ENCODE measurements around the gene CD69.
A peak's percentile ranks its signal among the peaks of the same experiment; 100 is the strongest.
"Not testable (repeated sequence)": the region's sequence is repeated elsewhere in the genome, so short reads cannot be mapped to it uniquely, and the experiment has no call there.

CD69 gene

DNA sequence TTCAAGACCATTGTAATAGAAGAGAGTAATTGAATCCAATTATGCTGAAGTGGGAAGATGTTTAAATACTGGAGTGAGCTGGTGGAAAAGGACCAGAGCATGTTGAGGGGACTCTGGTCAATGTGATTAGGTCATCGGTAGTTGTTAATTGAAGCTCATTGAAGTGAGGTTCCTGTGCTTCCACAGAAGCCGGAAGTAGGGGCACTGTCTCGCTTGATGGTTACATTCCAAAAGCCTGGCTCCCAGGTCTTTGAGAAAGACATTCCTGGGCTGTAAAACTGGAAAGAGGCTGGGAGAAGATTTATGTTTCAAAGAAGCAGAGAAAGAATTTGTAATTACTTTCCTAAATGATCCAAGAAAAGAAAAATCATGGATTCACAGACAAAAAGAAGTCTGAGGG lies 15.5 kb downstream of the CD69 start:
- H3K36me3 Mint-ChIP-seq (ENCODE audit: low read depth) = peaks cover 10% of the 10 kb centered on the region
- H3K9me3 Mint-ChIP-seq = peaks cover 6% of the 10 kb centered on the region
- H3K4me3 Mint-ChIP-seq = no peak overlapping the region
- H3K27ac Mint-ChIP-seq = no peak overlapping the region
- peaks cover 41% of the 10 kb centered on the region for H3K4me1 Mint-ChIP-seq (ENCODE audit: low read depth)
- H3K27me3 Mint-ChIP-seq (ENCODE audit: low read depth) = no peaks in the 10 kb centered on the region

- peak overlapping the region; percentile 86 for H3K4me3 Mint-ChIP-seq
- peaks cover 18% of the 10 kb centered on the region for H3K36me3 Mint-ChIP-seq (ENCODE audit: low read depth)
- peak overlapping the region; percentile 97 for H3K27ac Mint-ChIP-seq
- H3K9me3 Mint-ChIP-seq = peaks cover 14% of the 10 kb centered on the region
- H3K4me1 Mint-ChIP-seq (ENCODE audit: low read depth) = peaks cover 54% of the 10 kb centered on the region
- no peaks in the 10 kb centered on the region for H3K27me3 Mint-ChIP-seq (ENCODE audit: low read depth)
Observed at GRCh38 chr12:9742661-9743060, 18.0 kb downstream of the CD69 start.

DNA sequence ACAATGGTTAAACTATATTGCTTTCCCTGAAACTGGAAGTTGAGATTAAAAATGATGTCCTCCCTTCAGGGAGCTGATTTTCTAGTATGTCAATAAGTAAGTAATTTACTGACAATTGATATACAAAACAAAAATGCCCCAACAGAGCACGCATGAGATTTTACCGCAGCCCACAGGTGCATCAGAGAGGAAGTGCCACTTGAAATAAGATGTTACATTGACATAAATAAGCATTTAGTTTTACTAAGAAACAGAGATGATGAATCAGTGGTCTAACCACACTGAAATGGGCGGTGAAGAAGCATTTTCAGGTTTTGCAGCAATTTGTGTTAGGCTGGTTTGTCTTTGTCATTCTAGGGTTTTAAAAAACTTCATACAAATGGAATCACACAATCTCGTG lies 19.0 kb downstream of the CD69 start:
- H3K27ac Mint-ChIP-seq = peak overlapping the region; percentile 97
- H3K4me1 Mint-ChIP-seq (ENCODE audit: low read depth) = peaks cover 55% of the 10 kb centered on the region
- peaks cover 14% of the 10 kb centered on the region for H3K9me3 Mint-ChIP-seq
- H3K36me3 Mint-ChIP-seq (ENCODE audit: low read depth) = peaks cover 18% of the 10 kb centered on the region
- H3K27me3 Mint-ChIP-seq (ENCODE audit: low read depth) = no peaks in the 10 kb centered on the region
- peak overlapping the region; percentile 86 for H3K4me3 Mint-ChIP-seq

DNA sequence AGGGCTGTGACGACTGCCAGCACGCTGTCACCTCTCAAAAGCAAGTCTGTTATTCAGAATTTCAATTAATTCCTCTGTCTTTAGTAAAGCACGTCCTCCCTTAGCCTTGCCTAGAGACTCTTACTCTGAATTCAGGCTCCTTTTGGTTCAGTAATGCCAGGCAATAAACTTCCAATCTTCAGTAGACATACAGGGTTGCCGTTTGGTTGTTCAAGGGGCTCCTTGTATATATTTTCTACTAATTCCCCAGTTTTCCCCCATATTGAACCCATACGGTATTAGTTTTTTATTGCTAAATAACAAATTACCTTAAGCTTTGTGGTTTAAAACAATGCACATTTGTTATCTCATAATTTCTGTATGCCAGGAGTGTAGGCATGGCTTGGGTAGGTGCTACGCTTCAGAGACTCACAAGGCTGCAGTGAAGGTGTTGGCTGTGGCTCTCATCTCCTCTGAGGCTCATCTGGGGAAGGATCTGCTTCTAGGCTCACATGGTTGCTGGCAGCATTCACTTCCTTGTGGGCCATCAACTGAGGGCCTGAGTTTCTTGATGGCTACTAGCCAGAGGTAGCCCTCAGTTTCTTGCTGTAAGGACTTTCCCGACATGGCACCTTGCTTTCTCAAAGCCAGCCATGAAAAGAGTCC lies 20.5 kb downstream of the CD69 start:
- Mint-ChIP-seq H3K9me3 (peaks cover 17% of the 10 kb centered on the region), H3K4me1 (ENCODE audit: low read depth) (peaks cover 62% of the 10 kb centered on the region), H3K27me3 (ENCODE audit: low read depth) (no peaks in the 10 kb centered on the region), H3K27ac (peak overlapping the region; percentile 75), H3K4me3 (peak overlapping the region; percentile 52), H3K36me3 (ENCODE audit: low read depth) (peaks cover 21% of the 10 kb centered on the region)

DNA sequence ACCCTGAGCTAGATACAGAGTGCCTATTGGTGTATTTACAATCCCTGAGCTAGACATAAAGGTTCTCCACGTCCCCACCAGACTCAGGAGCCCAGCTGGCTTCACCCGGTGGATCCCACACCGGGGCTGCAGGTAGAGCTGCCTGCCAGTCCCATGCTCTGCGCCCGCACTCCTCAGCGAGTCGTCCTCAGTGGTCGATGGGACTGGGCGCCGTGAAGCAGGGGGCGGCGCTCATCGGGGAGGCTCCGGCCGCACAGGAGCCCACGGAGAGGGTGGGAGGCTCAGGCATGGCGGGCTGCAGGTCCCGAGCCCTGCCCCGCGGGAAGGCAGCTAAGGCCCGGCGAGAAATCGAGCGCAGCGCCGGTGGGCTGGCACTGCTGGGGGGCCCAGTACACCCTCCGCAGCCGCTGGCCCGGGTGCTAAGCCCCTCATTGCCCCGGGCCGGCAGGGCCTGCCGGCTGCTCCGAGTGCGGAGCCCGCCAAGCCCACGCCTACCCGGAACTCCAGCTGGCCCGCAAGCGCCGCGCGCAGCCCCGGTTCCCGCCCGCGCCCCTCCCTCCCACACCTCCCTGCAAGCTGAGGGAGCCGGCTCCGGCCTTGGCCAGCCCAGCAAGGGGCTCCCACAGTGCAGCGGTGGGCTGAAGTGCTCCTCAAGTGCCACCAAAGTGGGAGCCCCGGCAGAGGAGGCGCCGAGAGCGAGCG lies 21.1 kb downstream of the CD69 start:
- peaks cover 17% of the 10 kb centered on the region for H3K9me3 Mint-ChIP-seq
- H3K27me3 Mint-ChIP-seq (ENCODE audit: low read depth); H3K4me3 Mint-ChIP-seq; H3K27ac Mint-ChIP-seq: not testable (repeated sequence)
- H3K4me1 Mint-ChIP-seq (ENCODE audit: low read depth) = peaks cover 57% of the 10 kb centered on the region
- H3K36me3 Mint-ChIP-seq (ENCODE audit: low read depth) = peaks cover 16% of the 10 kb centered on the region

- Mint-ChIP-seq H3K4me3 (peak overlapping the region; percentile 57), H3K27ac (peak overlapping the region; percentile 88), H3K4me1 (ENCODE audit: low read depth) (peaks cover 56% of the 10 kb centered on the region)
Observed at GRCh38 chr12:9738905-9739304, 21.8 kb downstream of the CD69 start.

GRCh38 chr12:9736936-9737705 lies 23.6 kb downstream of the CD69 start:
- no peaks in the 10 kb centered on the region for H3K27me3 Mint-ChIP-seq (ENCODE audit: low read depth)

More at GRCh38 chr12:9738905-9739304, 21.8 kb downstream of the CD69 start:
- Mint-ChIP-seq H3K9me3 (peaks cover 17% of the 10 kb centered on the region), H3K36me3 (ENCODE audit: low read depth) (peaks cover 16% of the 10 kb centered on the region)
- not testable (repeated sequence) for H3K27me3 Mint-ChIP-seq (ENCODE audit: low read depth)

DNA sequence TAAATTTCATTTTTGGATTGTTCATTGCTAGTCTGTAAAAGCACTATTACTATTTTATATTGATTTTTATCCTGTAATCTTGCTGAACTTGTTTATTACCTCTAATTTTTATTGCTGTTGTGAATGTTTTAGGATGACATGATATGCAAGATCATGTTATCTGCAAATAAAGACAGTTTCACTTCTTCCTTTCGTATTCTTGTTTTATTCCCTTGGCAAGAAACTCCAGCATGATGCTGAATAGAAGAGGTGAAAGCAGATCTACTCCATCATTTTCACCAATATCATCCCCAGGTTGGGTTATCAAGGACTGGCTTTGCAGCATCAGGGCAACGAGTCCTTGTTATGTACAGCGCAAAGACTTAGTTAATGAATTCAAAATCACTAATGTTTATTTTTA lies 25.1 kb downstream of the CD69 start:
- peaks cover 15% of the 10 kb centered on the region for H3K9me3 Mint-ChIP-seq
- H3K27me3 Mint-ChIP-seq (ENCODE audit: low read depth) = no peaks in the 10 kb centered on the region
- H3K27ac Mint-ChIP-seq = peak overlapping the region; percentile 52
- no peak overlapping the region for H3K4me3 Mint-ChIP-seq
- peaks cover 20% of the 10 kb centered on the region for H3K36me3 Mint-ChIP-seq (ENCODE audit: low read depth)
- peaks cover 57% of the 10 kb centered on the region for H3K4me1 Mint-ChIP-seq (ENCODE audit: low read depth)

More at GRCh38 chr12:9736936-9737705, 23.6 kb downstream of the CD69 start:
- Mint-ChIP-seq H3K4me3 (peak overlapping the region; percentile 63), H3K4me1 (ENCODE audit: low read depth) (peaks cover 52% of the 10 kb centered on the region), H3K36me3 (ENCODE audit: low read depth) (peaks cover 21% of the 10 kb centered on the region), H3K9me3 (peaks cover 17% of the 10 kb centered on the region), H3K27ac (peak overlapping the region; percentile 88)

- H3K27ac Mint-ChIP-seq = peak within 1 kb of the TSS; percentile 86
- peak within 1 kb of the TSS; percentile 83 for H3K4me3 Mint-ChIP-seq
- H3K36me3 Mint-ChIP-seq (ENCODE audit: low read depth) = peaks cover 8% of the 10 kb centered on the region
- peaks cover 3% of the 10 kb centered on the region for H3K9me3 Mint-ChIP-seq
- H3K27me3 Mint-ChIP-seq (ENCODE audit: low read depth) = no peaks in the 10 kb centered on the region
- peaks cover 48% of the 10 kb centered on the region for H3K4me1 Mint-ChIP-seq (ENCODE audit: low read depth)
Observed at GRCh38 chr12:9732921-9733461, 27.7 kb downstream of the CD69 start, which contains the start of gene CLECL1. TSS of gene CLECL1 (minus strand) at chr12:9733097.

- Mint-ChIP-seq H3K27ac (peak overlapping the region; percentile 86), H3K27me3 (ENCODE audit: low read depth) (no peaks in the 10 kb centered on the region), H3K4me3 (peak overlapping the region; percentile 83)
Observed at GRCh38 chr12:9731797-9732196, 28.9 kb downstream of the CD69 start.

GRCh38 chr12:9731393-9731792 lies 29.3 kb downstream of the CD69 start:
- Mint-ChIP-seq H3K36me3 (ENCODE audit: low read depth) (peaks cover 10% of the 10 kb centered on the region), H3K27ac (peak overlapping the region; percentile 86), H3K4me3 (peak overlapping the region; percentile 83), H3K9me3 (peaks cover 3% of the 10 kb centered on the region), H3K4me1 (ENCODE audit: low read depth) (peaks cover 39% of the 10 kb centered on the region), H3K27me3 (ENCODE audit: low read depth) (no peaks in the 10 kb centered on the region)

More at GRCh38 chr12:9731797-9732196, 28.9 kb downstream of the CD69 start:
- peaks cover 3% of the 10 kb centered on the region for H3K9me3 Mint-ChIP-seq
- peaks cover 10% of the 10 kb centered on the region for H3K36me3 Mint-ChIP-seq (ENCODE audit: low read depth)
- peaks cover 42% of the 10 kb centered on the region for H3K4me1 Mint-ChIP-seq (ENCODE audit: low read depth)

- H3K4me1 Mint-ChIP-seq (ENCODE audit: low read depth) = peaks cover 39% of the 10 kb centered on the region
- peaks cover under 1% of the 10 kb centered on the region for H3K9me3 Mint-ChIP-seq
- H3K36me3 Mint-ChIP-seq (ENCODE audit: low read depth) = peaks cover 8% of the 10 kb centered on the region
- peak overlapping the region; percentile 41 for H3K27ac Mint-ChIP-seq
- H3K4me3 Mint-ChIP-seq = peak overlapping the region; percentile 83
- H3K27me3 Mint-ChIP-seq (ENCODE audit: low read depth) = no peaks in the 10 kb centered on the region
Observed at GRCh38 chr12:9730591-9730990, 30.1 kb downstream of the CD69 start.

GRCh38 chr12:9730011-9730410 lies 30.7 kb downstream of the CD69 start:
- peaks cover 39% of the 10 kb centered on the region for H3K4me1 Mint-ChIP-seq (ENCODE audit: low read depth)
- peak overlapping the region; percentile 11 for H3K27ac Mint-ChIP-seq
- peak overlapping the region; percentile 12 for H3K4me3 Mint-ChIP-seq
- H3K36me3 Mint-ChIP-seq (ENCODE audit: low read depth) = peaks cover 9% of the 10 kb centered on the region
- no peaks in the 10 kb centered on the region for H3K9me3 Mint-ChIP-seq
- H3K27me3 Mint-ChIP-seq (ENCODE audit: low read depth) = no peaks in the 10 kb centered on the region

- Mint-ChIP-seq H3K9me3 (no peaks in the 10 kb centered on the region), H3K36me3 (ENCODE audit: low read depth) (peaks cover 13% of the 10 kb centered on the region), H3K4me1 (ENCODE audit: low read depth) (peaks cover 44% of the 10 kb centered on the region), H3K27ac (no peak overlapping the region), H3K27me3 (ENCODE audit: low read depth) (no peaks in the 10 kb centered on the region), H3K4me3 (no peak overlapping the region)
Observed at GRCh38 chr12:9729082-9729481, 31.6 kb downstream of the CD69 start.

Data from T-helper 1 cell treated with Interleukin-12 subunit alpha and Interleukin-12 subunit beta and Interleukin-4 antibody, amounts not matched to agents 30 μg/mL and 1 μg/mL, for 36 hours (primary cell).